C4-2B (cell line): ENCODE measurements around the gene WDR4.

Source experiments
- CTCF ChIP-seq: fragments of 450-650 bp; conservative IDR thresholded peaks from 2 replicates; pipeline ENCODE4 v1.5.1; 2017; ENCODE audit warnings: mild to moderate bottlenecking
- ZFX ChIP-seq: fragments of 450-650 bp; IDR thresholded peaks from 2 replicates; pipeline ENCODE4 v1.6.1; 2017

GRCh38 chr21:42923553-42924432 is 44.5 kb upstream of the WDR4 start:
- TF ChIP-seq CTCF: peak; percentile 84
- no peak for TF ChIP-seq ZFX
